Cerebellar nuclear complex (tissue), 1 donor: ENCODE data around the gene TACO1.

ENCODE experiments used
- DNase-seq, 2 experiments: peaks; one replicate each; lab custom pipeline; 2025; lab: John Stamatoyannopoulos, UW

Gene TACO1

DNA sequence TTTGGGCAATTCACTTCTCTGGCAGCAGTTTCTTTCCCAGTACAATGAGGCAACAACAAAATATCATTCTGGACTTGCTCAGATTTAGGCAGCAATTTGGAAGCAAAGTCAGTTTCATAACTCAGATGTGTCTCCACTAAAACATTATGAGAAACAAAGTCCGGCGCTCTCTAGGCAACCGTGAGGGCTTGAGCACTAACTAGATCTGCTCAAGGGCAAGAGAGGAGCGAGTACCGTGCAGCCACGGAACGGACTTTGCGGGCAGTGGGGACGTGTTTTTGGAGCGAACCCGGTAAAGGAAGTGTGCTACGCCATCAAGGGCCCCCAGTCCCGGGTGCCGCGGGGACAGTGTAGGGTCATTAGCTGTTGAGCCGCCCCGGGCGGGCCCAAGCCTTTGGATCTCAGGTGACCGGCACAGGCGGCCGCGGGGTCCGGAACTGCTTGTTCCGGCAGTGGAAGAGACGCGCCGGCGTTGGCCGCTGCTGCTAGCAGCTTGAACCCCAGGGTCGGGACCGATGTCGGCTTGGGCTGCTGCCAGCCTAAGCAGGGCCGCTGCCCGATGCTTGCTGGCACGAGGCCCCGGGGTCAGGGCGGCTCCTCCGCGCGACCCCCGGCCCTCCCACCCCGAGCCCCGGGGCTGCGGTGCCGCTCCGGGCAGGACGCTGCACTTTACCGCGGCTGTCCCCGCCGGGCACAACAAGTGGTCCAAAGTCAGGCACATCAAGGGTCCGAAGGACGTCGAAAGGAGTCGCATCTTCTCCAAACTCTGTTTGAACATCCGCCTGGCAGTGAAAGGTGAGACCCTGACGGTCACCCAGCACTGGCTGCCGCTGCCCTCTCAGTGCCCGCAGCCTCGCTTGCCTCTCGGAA lies at the start of gene TACO1:
Gene TACO1, plus strand, starts transcription at position 327 of the 870 bp plus-strand sequence. Its CDS starts 189 bp downstream, at position 516.
- DNase-seq, result peak in 1 of 2 experiments; percentile 36

GRCh38 chr17:63552211-63552610 lies 48.5 kb upstream of the TACO1 start:
- DNase-seq, result no peak

GRCh38 chr17:63555500-63556156 lies 45.1 kb upstream of the TACO1 start:
- no peak for DNase-seq

DNA sequence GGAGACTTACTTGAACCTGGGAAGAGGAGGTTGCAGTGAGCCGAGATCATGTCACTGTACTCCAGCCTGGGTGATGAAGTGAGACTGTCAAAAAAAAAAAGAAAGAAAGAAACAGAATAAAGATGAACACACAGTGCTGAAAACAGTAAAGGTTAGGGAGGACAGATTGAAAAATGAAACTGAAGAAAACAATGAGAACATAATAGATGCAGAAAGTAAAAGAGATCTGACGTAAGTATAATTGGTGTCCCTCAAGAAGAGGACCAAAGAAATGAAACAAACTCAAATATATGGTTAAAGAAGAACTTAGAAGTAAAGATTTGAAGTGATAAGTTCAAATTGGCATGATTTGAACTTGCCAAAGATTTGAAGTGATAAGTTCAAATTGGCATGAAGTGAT lies 43.3 kb upstream of the TACO1 start:
- no peak for DNase-seq

DNA sequence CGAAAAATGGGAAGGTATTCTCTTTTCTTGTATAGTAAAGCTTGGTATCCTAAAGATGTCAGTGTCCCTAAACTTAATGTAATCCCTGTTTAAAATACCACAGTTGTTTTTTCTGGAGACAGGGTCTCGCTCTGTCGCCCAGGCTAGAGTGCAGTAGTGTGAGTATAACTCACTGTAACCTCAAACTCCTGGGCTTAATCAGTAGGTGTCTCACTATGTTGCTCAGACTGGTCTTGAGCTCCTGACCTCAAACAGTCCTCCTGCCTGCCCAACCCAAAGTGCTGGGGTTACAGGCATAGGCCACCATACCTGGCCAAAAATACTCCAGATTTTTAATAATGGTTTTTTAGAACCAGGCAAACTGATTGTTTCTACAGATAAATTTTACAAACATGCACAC lies 42.3 kb upstream of the TACO1 start:
- DNase-seq, result no peak

DNA sequence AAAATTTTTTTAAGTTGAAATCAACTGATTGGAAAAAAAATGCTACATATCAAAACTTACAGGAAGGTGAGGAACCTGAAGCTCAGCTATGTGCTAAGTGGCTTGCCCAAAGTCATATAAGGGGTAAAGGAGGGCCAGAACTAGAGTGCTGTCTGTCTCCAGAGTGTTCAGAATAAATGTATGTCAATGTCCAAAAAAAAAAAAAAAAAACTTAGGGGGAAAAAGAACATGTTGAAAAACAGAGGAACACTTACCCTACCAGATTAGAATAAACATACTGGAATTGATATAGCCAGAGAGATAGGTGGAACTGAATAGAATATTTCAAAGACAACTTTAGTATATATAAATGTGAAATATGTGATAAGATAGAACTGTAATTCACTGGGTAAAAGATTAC lies 38.9 kb upstream of the TACO1 start:
- DNase-seq, result no peak

DNA sequence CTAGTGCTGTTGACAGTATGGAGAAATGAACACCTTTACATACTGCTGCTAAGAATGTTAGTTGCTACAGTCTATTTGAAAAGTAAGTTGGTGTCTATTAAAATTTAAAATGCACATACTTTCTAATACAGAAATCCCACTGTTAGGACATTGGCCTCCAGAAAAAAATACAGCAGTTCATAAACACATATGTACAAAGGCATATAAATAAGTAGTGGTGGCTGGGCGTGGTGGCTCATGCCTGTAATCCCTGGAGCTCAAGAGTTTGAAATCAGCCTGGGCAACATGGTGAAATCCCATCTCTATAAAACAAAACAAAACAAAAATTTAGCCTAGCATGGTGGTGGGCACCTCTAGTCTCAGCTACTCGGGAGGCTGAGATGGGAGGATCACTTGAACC lies 37.4 kb upstream of the TACO1 start:
- DNase-seq, result no peak

DNA sequence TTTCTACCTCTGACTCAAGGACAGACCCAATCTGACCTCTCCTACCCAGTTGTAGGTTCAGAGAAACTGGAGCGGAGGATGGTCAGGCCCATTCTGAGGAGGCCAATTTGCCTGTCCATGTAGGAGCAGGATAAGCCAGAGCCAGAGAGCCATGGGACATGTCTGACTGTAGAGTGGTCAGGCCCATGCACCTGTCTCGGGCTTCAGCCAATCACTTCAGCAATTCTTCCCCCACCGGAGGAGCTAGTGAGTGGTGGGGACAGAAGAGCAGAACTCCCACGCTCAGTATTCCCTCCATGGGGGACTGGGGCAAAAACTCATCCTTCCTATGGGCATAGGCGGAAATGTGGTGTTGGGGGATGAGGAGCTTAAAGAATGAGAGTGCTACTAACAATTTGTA lies 36.1 kb upstream of the TACO1 start:
- DNase-seq, result no peak

- no peak for DNase-seq
Observed at GRCh38 chr17:63567229-63567628, 33.5 kb upstream of the TACO1 start.

GRCh38 chr17:63568563-63568962 lies 32.1 kb upstream of the TACO1 start:
- DNase-seq, result no peak

DNA sequence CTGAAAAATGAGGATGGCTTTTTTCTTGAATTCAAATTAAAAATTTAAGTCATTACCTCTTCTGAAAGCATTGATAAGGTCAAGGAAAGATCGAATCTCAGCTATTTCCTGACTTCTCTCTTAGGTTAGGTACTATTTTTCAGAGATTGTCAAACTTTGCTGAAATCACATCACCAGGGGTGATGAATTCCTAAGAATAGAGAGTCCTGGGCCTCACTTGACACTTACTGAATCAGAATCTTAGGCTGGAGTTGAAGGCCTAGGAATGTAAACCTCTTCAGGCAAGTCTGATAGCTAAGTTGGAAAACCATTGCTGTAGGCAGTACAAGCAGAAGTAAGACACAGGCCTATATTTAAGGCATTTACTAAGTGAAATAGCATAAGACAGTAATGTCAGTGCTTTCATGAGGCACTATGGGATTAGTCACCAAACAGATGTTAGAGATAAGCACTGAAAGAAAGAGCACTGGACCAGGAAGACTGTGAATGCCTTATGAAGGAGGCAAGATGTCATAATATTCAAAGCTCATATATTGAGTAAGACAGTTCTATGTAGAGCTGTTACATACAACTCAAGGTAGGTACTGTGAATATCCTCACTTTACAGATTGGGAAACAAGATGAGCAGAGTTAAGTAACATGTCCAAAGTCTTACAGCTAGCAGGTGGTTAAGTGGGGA lies 28.9 kb upstream of the TACO1 start:
- DNase-seq, result no peak

- no peak for DNase-seq
Observed at GRCh38 chr17:63573634-63574033, 27.1 kb upstream of the TACO1 start.

DNA sequence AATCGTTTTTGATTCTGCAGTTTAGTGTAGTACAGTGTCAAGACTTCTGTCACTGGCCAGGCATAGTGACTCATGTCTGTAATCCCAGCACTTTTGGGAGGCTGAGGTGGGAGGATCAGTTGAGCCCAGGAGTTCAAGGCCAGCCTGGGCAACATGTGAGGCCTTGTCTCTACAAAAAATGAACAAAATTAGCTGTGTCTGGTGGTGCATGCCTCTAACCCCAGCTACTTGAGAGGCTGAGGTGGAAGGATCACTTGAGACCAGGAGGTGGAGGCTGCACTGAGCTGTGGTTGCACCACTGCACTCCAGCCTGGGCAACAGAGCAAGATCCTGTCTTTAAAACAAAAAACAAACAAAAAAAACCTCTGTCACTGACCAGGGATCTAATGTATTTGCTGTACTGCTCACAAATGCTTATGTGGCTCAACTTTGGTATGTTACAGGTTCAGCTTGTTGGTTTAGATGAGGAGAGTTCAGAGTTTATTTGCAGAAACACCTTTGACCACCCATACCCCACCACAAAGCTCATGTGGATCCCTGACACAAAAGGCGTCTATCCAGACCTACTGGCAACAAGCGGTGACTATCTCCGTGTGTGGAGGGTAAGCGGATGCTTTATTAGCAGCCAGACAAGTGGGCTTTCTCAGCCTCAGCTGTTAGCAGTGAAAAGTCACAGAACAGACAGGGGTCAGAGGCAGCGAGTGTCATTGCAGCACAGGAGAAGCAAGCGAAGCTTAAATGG lies 22.5 kb upstream of the TACO1 start:
- DNase-seq, result no peak

GRCh38 chr17:63578769-63579111 lies 22.0 kb upstream of the TACO1 start:
- no peak for DNase-seq

GRCh38 chr17:63579633-63580032 lies 21.1 kb upstream of the TACO1 start:
- no peak for DNase-seq

GRCh38 chr17:63587770-63588169 lies 12.9 kb upstream of the TACO1 start:
- DNase-seq, result no peak

DNA sequence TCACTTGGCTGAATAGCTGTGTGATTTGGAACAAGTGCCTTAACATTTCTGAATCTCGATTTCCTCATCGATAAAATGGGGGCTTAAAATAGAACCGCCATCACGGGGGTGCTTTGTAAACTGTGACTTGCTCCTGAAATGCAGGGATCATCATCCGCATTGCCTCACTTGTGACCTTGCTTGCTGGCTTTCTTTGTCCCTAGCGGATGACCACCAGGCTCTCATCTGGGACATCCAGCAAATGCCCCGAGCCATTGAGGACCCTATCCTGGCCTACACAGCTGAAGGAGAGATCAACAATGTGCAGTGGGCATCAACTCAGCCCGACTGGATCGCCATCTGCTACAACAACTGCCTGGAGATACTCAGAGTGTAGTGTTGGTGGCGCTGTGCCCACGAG lies 11.9 kb upstream of the TACO1 start:
- no peak for DNase-seq

GRCh38 chr17:63589646-63590045 lies 11.0 kb upstream of the TACO1 start:
- DNase-seq, result no peak

DNA sequence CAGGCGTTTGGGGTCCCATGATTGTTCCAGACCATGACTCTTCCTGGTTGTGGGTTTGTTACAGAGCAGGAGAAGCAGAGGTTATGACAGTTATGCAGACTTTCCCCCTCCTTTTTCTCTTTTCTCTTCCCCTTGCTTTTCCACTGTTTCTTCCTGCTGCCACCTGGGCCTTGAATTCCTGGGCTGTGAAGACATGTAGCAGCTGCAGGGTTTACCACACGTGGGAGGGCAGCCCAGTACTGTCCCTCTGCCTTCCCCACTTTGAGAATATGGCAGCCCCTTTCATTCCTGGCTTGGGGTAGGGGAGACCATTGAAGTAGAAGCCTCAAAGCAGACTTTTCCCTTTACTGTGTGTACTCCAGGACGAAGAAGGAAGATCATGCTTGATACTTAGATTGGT lies 7.9 kb upstream of the TACO1 start:
- DNase-seq, result no peak

DNA sequence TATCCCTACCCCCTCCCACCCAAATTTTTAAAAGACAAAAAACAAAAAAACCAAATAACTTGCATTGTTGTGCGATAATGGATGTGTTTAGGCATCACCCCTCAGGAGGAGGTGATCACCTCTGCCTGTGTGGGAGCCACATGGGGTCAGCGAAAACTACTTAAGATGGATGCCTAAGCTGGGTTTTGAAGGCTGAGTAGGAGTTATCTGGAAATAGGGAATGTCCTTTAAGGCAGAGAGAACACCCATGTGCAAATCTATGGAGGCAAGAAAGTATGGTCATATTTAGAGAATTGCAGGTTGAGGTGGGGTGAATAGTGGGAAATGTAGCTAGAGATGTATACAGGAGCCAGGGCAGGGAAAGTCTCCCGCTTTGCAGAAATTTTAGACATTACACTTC lies 5.6 kb upstream of the TACO1 start:
- no peak for DNase-seq

- DNase-seq, result no peak
Observed at GRCh38 chr17:63596856-63597586, 3.7 kb upstream of the TACO1 start.

- DNase-seq, result no peak
Observed at GRCh38 chr17:63598281-63598680, 2.4 kb upstream of the TACO1 start.
